Suppressor macrophage treated with lipopolysaccharide for 1 hour (primary cell): ENCODE measurements around the gene SIMC1.

Source experiments
- DNase-seq, 3 donors: peaks; one replicate each; pipeline ENCODE4 v3.0.0-alpha.2; 2020 to 2022

The SIMC1 gene

DNA sequence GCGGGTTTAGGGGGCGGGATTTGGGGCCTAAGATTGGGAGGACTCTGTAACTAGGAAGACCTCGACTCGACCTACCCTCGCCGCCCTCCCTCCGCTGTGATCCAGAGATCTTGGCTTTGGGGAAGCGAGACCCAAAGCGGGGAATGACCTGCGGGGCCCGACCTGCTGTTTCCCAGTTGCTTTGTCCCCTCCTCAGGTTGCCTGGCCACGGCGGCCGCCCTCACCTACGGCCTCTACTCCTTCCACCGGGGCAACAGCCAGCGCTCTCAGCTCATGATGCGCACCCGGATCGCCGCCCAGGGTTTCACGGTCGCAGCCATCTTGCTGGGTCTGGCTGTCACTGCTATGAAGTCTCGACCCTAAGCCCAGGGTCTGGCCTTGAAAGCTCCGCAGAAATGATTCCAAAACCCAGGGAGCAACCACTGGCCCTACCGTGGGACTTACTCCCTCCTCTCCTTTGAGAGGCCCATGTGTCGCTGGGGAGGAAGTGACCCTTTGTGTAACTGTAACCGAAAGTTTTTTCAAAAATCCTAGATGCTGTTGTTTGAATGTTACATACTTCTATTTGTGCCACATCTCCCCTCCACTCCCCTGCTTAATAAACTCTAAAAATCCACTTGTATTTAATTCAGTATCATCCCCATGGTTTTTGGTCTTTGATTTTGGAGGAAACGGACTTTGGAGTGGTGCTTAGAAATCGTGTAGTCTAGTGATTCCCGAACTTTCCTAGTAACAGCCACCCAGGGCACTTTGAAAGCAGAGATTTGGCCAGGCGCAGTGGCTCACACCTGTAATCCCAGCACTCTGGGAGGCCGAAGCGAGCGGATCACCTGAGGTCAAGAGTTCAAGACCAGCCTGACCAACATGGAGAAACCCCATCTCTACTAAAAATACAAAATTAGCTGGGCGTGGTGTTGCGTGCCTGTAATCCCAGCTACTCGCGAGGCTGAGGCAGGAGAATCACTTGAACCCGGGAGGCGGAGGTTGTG, 151.2 kb downstream of the SIMC1 start:
- no peak for DNase-seq

DNA sequence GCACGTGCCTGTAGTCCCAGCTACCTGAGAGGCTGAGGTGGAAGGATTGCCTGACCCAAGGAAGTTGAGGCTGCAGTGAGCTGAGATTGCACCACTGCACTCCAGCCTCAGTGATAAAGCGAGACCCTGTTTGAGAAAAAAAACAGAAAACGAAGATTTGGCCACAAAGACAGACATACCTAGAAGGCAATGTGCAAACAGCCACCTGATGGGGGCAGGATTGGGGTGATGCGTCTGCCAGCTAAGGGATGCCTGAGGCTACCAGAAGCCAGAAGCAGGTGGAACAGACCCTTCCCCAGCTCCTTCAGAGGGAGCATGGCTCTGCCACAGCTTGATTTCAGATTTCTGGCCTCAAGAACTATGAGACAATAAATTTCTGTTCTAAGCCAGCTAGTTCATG, 153.3 kb downstream of the SIMC1 start:
- no peak for DNase-seq

DNA sequence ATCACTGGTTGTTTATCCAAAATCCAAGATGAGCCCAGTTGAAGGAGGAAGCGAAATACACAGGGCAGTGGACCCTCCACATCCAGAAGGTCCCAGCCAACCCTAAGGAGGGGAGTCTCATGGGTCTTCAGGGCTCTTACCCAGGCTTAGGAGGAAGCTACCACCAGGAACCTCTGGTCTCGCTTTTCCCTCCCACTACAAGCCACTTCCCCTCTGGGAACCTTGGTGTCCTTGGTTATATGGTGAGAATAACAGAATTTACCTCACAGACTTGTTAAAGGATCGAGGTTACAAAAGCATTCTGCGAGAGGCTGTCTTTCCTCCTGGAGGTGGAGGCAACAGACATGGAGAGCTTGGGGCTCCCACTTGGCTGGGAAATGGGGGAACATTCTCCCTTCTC, 153.8 kb downstream of the SIMC1 start:
- DNase-seq: peak; percentile 59 to 64 (median 64)

DNA sequence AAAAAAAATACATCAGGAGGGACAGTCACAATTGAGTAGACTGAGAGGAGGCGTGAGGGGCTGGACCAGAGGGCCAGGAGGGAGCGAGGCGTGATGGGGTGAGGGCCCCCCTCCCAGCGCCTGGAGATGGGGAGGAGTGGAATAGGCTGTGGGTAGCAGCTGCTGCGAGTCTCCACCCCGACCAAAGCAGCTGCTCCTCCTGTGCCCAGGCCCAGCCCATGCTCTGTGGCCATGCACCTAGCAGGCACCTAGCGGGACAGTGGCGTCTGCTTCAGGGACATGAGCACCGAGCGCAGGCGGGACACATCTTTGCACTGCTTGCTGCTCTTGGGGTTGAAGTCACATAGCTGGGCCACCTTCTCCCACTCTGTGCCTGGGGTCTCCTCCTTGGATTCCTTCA, 154.3 kb downstream of the SIMC1 start:
- no peak for DNase-seq

DNA sequence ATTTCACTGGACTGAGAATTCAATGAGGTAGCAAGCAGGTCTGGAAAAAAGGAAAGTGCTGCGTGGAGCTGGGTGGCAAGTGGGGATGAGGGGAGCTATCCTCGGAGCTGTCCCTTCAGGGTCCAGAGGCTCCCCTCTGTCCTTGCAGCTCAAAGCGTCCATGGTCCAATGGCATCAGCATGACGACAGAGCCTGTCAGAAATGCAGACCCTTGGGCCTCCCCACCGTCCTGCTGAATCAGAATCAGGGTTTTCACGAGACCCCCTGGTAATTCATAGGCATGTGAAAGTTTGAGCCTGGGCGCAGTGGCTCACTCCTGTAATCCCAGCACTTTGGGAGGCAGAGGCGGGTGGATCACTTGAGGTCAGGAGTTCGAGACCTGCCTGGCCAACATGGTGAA, 155.9 kb downstream of the SIMC1 start:
- no peak for DNase-seq

DNA sequence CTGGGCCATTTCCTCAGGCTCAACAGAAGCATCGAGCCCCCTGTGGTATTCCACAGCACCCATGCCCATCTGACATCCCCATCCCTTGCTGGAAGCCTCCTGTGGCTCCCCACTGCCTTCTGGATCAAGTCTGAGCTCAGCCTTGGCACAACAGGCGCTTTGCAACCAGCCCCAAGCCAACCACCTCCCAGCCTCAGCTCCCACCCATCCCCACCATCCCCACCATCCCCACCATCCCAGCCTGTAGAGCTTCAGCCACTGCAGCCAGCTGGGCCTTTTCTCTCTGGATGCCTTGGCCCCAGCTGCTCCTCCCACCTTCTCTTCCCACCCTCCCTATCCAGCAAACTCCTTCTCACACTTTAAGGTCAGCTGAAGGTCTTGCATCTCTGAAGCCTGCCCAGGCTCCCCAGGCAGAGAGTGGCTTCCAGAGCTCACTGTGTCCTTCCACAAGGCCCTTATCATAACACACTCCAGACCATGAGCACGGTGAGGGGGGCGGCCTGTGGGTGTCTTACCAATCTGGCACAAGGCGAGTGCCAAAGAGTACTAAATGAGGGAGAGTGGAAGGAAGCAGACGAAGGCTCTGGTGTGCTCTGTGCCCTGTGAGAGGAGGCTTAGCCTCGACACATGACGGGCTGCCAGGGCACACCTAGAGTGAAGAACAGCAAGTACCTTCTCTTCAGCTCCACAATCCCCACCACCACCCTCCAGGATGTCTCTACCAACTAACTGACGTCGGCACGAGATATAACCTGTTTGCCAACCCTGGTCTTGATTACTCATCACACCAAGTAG, 156.9 kb downstream of the SIMC1 start:
- no peak for DNase-seq
